Activated CD8-positive, alpha-beta T cell treated with anti-CD3 and anti-CD28 coated beads, Interleukin-2, amount 10 ng/mL, durations not matched to agents 7 days and 5 days (primary cell): ENCODE measurements around the gene RUVBL2. TPM values are rescaled to one million over a fixed set of nuclear protein-coding genes. Genes with fewer than 3 reads are reported as not detected.
"Not testable (repeated sequence)": the region's sequence is repeated elsewhere in the genome, so short reads cannot be mapped to it uniquely, and the experiment has no call there.

Experiments
- ATAC-seq: fragments of 150-1000 bp; cut with Tn5 transposase; one replicate; pipeline ENCODE4 v1.10.0; 2021; ENCODE audit warnings: moderate library complexity
- CTCF ChIA-PET: fragments of 350-600 bp; sonication (Branson Sonifier 250); formaldehyde crosslinking; loops from one replicate; lab custom pipeline; 2021; ENCODE audit warnings: antibody characterized with exemption; lab: Charles Lee
- POLR2A ChIA-PET: fragments of 350-600 bp; sonication (Branson Sonifier 250); formaldehyde crosslinking; loops from one replicate; lab custom pipeline; 2021; ENCODE audit warnings: antibody characterized with exemption; lab: Charles Lee
- DNase-seq: peaks from one replicate; pipeline ENCODE4 v3.0.0-alpha.2; 2020
- H3K27ac Mint-ChIP-seq: one replicate; pipeline ENCODE4 v1.8.0; 2021; ENCODE audit warnings: mild to moderate bottlenecking, mixed read lengths
- H3K27me3 Mint-ChIP-seq: one replicate; pipeline ENCODE4 v1.8.0; 2021; ENCODE audit warnings: low read depth, mixed read lengths
- H3K36me3 Mint-ChIP-seq: one replicate; pipeline ENCODE4 v1.8.0; 2021; ENCODE audit warnings: low read depth, mixed read lengths
- H3K4me1 Mint-ChIP-seq: one replicate; pipeline ENCODE4 v1.8.0; 2021; ENCODE audit warnings: low read depth, mixed read lengths
- H3K4me3 Mint-ChIP-seq: one replicate; pipeline ENCODE4 v1.8.0; 2021; ENCODE audit warnings: mild to moderate bottlenecking, mixed read lengths
- H3K9me3 Mint-ChIP-seq: one replicate; pipeline ENCODE4 v1.8.0; 2022; ENCODE audit warnings: mixed read lengths; ENCODE audit not compliant: insufficient read depth
- microRNA-seq: library from miRNA; unstranded; fragments of <30 nt; microRNA quantifications from one replicate; pipeline ENCODE4 v1.2.0, GENCODE V29; 2022
- total RNA-seq, 2 experiments: library from RNA; stranded (reverse); gene quantifications; one replicate each; pipeline ENCODE4 v1.2.3, GENCODE V29; 2021

RUVBL2 gene
- total RNA-seq, 2 experiments from 2014 or later, result 105 to 106 TPM

GRCh38 chr19:49056902-49057596 is 63.4 kb downstream of the RUVBL2 start:
- H3K27me3 Mint-ChIP-seq, result peaks cover 45% of the 10 kb centered on the region
- POLR2A ChIA-PET, H3K9me3 Mint-ChIP-seq, H3K36me3 Mint-ChIP-seq, DNase-seq, ATAC-seq, H3K27ac Mint-ChIP-seq: not testable (repeated sequence)
- H3K4me3 Mint-ChIP-seq, result peak overlapping the region; percentile 52
- CTCF ChIA-PET, result interaction anchor here (0.9 to 2.4 kb wide), 11 partner anchors 18 to 661 kb away, joined by 3 to 8 read pairs (median 4); partner anchors contain the start of genes GYS1, LIN7B and RUVBL2
- H3K4me1 Mint-ChIP-seq, result peaks cover 28% of the 10 kb centered on the region

GRCh38 chr19:49057636-49058234 is 64.0 kb downstream of the RUVBL2 start, which contains the start of gene CGB7:
Gene CGB7, minus strand, starts transcription at chr19:49057749. Its CDS starts 2,374 bp downstream, at chr19:49055375.
- peak; percentile 51 for DNase-seq
- ATAC-seq, result peak; percentile 13

GRCh38 chr19:49058562-49058961 is 64.9 kb downstream of the RUVBL2 start:
- no peaks in the 10 kb centered on the region for H3K9me3 Mint-ChIP-seq
- peaks cover 28% of the 10 kb centered on the region for H3K4me1 Mint-ChIP-seq
- ATAC-seq (no peak), DNase-seq (no peak)
- no peak overlapping the region for H3K27ac Mint-ChIP-seq
- H3K4me3 Mint-ChIP-seq, result no peak overlapping the region
- H3K27me3 Mint-ChIP-seq, result peaks cover 49% of the 10 kb centered on the region
- ChIA-PET CTCF (interaction anchor here (1.7 to 1.9 kb wide), 2 partner anchors 11 to 59 kb away, joined by 5 to 7 read pairs; no protein-coding TSS in a partner anchor), POLR2A (no interaction called here)
- H3K36me3 Mint-ChIP-seq, result no peaks in the 10 kb centered on the region

More at GRCh38 chr19:49057636-49058234, 64.0 kb downstream of the RUVBL2 start, which contains the start of gene CGB7:
- H3K4me1 Mint-ChIP-seq, result peaks cover 28% of the 10 kb centered on the region
- no peak within 1 kb of the TSS for H3K27ac Mint-ChIP-seq
- no peaks in the 10 kb centered on the region for H3K36me3 Mint-ChIP-seq
- peaks cover 45% of the 10 kb centered on the region for H3K27me3 Mint-ChIP-seq
- peak within 1 kb of the TSS; percentile 52 for H3K4me3 Mint-ChIP-seq
- CTCF ChIA-PET, result interaction anchor here (0.9 to 2.4 kb wide), 7 partner anchors 17 to 141 kb away, joined by 3 to 8 read pairs (median 5); partner anchors contain the start of genes GYS1, LIN7B and RUVBL2
- no peaks in the 10 kb centered on the region for H3K9me3 Mint-ChIP-seq
- POLR2A ChIA-PET, result no interaction called here

- H3K36me3 Mint-ChIP-seq, result no peaks in the 10 kb centered on the region
- ChIA-PET CTCF (interaction anchor here (1.1 to 1.9 kb wide), 4 partner anchors 10 to 140 kb away, joined by 3 to 7 read pairs (median 4); no protein-coding TSS in a partner anchor), POLR2A (no interaction called here)
- DNase-seq (no peak), ATAC-seq (no peak)
- peaks cover 28% of the 10 kb centered on the region for H3K4me1 Mint-ChIP-seq
- H3K4me3 Mint-ChIP-seq, result no peak overlapping the region
- H3K9me3 Mint-ChIP-seq, result no peaks in the 10 kb centered on the region
- H3K27me3 Mint-ChIP-seq, result peaks cover 52% of the 10 kb centered on the region
- H3K27ac Mint-ChIP-seq, result no peak overlapping the region
Measured at GRCh38 chr19:49059053-49059452, 65.4 kb downstream of the RUVBL2 start.

GRCh38 chr19:49061000-49061399 is 67.3 kb downstream of the RUVBL2 start:
- H3K36me3 Mint-ChIP-seq, result no peaks in the 10 kb centered on the region
- ATAC-seq (no peak), DNase-seq (no peak)
- H3K9me3 Mint-ChIP-seq, result no peaks in the 10 kb centered on the region
- no peak overlapping the region for H3K4me3 Mint-ChIP-seq
- peaks cover 67% of the 10 kb centered on the region for H3K27me3 Mint-ChIP-seq
- H3K27ac Mint-ChIP-seq, result no peak overlapping the region
- POLR2A ChIA-PET, result no interaction called here
- peaks cover 24% of the 10 kb centered on the region for H3K4me1 Mint-ChIP-seq
- CTCF ChIA-PET, result interaction anchor here (1.9 kb wide), 1 partner anchor 138 kb away, joined by 4 read pairs; no protein-coding TSS in a partner anchor

- ChIA-PET CTCF (no interaction called here), POLR2A (no interaction called here)
- no peak overlapping the region for H3K27ac Mint-ChIP-seq
- no peaks in the 10 kb centered on the region for H3K36me3 Mint-ChIP-seq
- no peak for ATAC-seq
- H3K4me1 Mint-ChIP-seq, result peaks cover 19% of the 10 kb centered on the region
- no peak for DNase-seq
- H3K9me3 Mint-ChIP-seq, result no peaks in the 10 kb centered on the region
- H3K4me3 Mint-ChIP-seq, result no peak overlapping the region
- H3K27me3 Mint-ChIP-seq, result peaks cover 68% of the 10 kb centered on the region
Measured at GRCh38 chr19:49061445-49061844, 67.8 kb downstream of the RUVBL2 start.

- ChIA-PET CTCF (no interaction called here), POLR2A (no interaction called here)
- DNase-seq (no peak), ATAC-seq (no peak)
- H3K9me3 Mint-ChIP-seq, result no peaks in the 10 kb centered on the region
- no peak overlapping the region for H3K4me3 Mint-ChIP-seq
- H3K36me3 Mint-ChIP-seq, result no peaks in the 10 kb centered on the region
- peaks cover 59% of the 10 kb centered on the region for H3K27me3 Mint-ChIP-seq
- H3K27ac Mint-ChIP-seq, result no peak overlapping the region
- no peaks in the 10 kb centered on the region for H3K4me1 Mint-ChIP-seq
Measured at GRCh38 chr19:49064029-49064629, 70.4 kb downstream of the RUVBL2 start.

- CTCF ChIA-PET, result interaction anchor here (1.0 kb wide), 1 partner anchor 33 kb away, joined by 4 read pairs; no protein-coding TSS in a partner anchor
- Mint-ChIP-seq H3K27ac (no peak within 1 kb of the TSS), H3K4me3 (no peak within 1 kb of the TSS), H3K4me1 (no peaks in the 10 kb centered on the region), H3K36me3 (no peaks in the 10 kb centered on the region), H3K9me3 (no peaks in the 10 kb centered on the region), H3K27me3 (peaks cover 60% of the 10 kb centered on the region)
- POLR2A ChIA-PET, result no interaction called here
- DNase-seq (no peak), ATAC-seq (no peak)
Measured at GRCh38 chr19:49064768-49065611, 71.3 kb downstream of the RUVBL2 start, which contains the start of gene NTF4. Gene NTF4, minus strand, starts transcription at chr19:49064818. Its CDS starts 2,821 bp downstream, at chr19:49061997.

Small RNAs within 50 kb of the gene (microRNA-seq; reads per million reads assigned to microRNA genes)
- not detected for gene MIR6798

Other genes starting within 250 kb of the RUVBL2 start
- not detected for gene IZUMO1, start 247.0 kb upstream of the RUVBL2 start, total RNA-seq
- under 1 TPM; 0.16 to 0.26 TPM for gene FUT1, start 241.2 kb upstream of the RUVBL2 start, total RNA-seq
- gene FGF21, start 238.4 kb upstream of the RUVBL2 start, total RNA-seq, result not detected
- gene BCAT2, start 182.9 kb upstream of the RUVBL2 start, total RNA-seq, result 10 to 100 TPM; 47.2 to 48.6 TPM
- 1 to 10 TPM in 1 of 2 experiments, under 1 TPM in 1; 0.89 to 1.1 TPM for gene HSD17B14, start 157.4 kb upstream of the RUVBL2 start, total RNA-seq
- gene PLEKHA4, start 125.3 kb upstream of the RUVBL2 start, total RNA-seq, result 1 to 10 TPM; 4.4 to 4.6 TPM
- 100 to 1,000 TPM; 104 to 124 TPM for gene PPP1R15A, start 121.5 kb upstream of the RUVBL2 start, total RNA-seq
- gene TULP2, start 95.1 kb upstream of the RUVBL2 start, total RNA-seq, result not detected
- gene NUCB1, start 93.6 kb upstream of the RUVBL2 start, total RNA-seq, result 100 to 1,000 TPM; 229 to 236 TPM
- 1 to 10 TPM; 1.6 to 1.9 TPM for gene DHDH, start 60.2 kb upstream of the RUVBL2 start, total RNA-seq
- gene BAX, start 39.0 kb upstream of the RUVBL2 start, total RNA-seq, result 100 to 1,000 TPM; 336 to 350 TPM
- gene FTL, start 28.6 kb upstream of the RUVBL2 start, total RNA-seq, result 1,000 to 10,000 TPM in 1 of 2 experiments, 100 to 1,000 TPM in 1; 971 to 1,027 TPM
- gene GYS1, start 578 bp upstream of the RUVBL2 start, total RNA-seq, result 10 to 100 TPM; 54.7 to 57.9 TPM
- not detected for gene LHB, start 23.2 kb downstream of the RUVBL2 start, total RNA-seq
- not detected for gene CGB3, start 30.4 kb downstream of the RUVBL2 start, total RNA-seq
- gene CGB2, start 38.0 kb downstream of the RUVBL2 start, total RNA-seq, result not detected
- not detected for gene CGB1, start 43.0 kb downstream of the RUVBL2 start, total RNA-seq
- gene CGB5, start 50.0 kb downstream of the RUVBL2 start, total RNA-seq, result not detected
- gene CGB8, start 55.2 kb downstream of the RUVBL2 start, total RNA-seq, result not detected
- not detected for gene CGB7, start 63.9 kb downstream of the RUVBL2 start, total RNA-seq
- not detected for gene NTF4, start 70.9 kb downstream of the RUVBL2 start, total RNA-seq
- not detected for gene KCNA7, start 78.8 kb downstream of the RUVBL2 start, total RNA-seq
- gene SNRNP70, start 91.6 kb downstream of the RUVBL2 start, total RNA-seq, result 100 to 1,000 TPM; 177 to 193 TPM
- gene LIN7B, start 120.5 kb downstream of the RUVBL2 start, total RNA-seq, result 1 to 10 TPM; 3.7 to 6.3 TPM
- gene C19orf73, start 125.3 kb downstream of the RUVBL2 start, total RNA-seq, result 1 to 10 TPM in 1 of 2 experiments, under 1 TPM in 1; 0.92 to 1.0 TPM
- 1 to 10 TPM; 1.8 to 2.2 TPM for gene PPFIA3, start 125.7 kb downstream of the RUVBL2 start, total RNA-seq
- not detected for gene HRC, start 161.5 kb downstream of the RUVBL2 start, total RNA-seq
- gene TRPM4, start 163.9 kb downstream of the RUVBL2 start, total RNA-seq, result not detected